Measurements from ENCODE around the gene PLA2G2C.

DNA sequence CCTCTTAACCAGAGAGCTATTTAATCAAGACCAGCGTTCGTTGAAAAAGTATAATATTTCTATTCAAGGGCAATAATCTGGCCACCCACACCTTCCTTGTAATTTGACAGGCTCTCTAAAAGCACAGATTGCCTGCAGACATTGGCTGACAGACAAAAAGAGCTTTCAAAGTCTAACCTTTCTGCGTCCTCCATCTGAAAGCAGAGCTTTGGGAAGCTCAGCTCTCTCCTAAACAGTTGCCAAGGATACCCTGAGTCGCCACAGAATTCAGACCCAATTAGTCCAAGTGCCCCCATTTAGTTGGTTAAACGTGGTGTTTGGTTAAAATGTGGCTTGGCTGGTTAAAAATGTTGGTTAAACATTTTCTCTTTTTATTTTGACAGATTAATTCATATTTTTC is 33.7 kb upstream of the PLA2G2C start:
- no peak for TF ChIP-seq CTCF (IDR thresholded peaks at IDR 0.05; ENCODE audit: low read length)
- no peak for TF ChIP-seq EZH2phosphoT487 (IDR thresholded peaks at IDR 0.05; ENCODE audit: low read length)
- TF ChIP-seq EZH2 (optimal IDR thresholded peaks at IDR 0.05; ENCODE audit: low read depth, low read length) = no peak
